BJ (cell line): ENCODE measurements around the gene MACF1. TPM values are rescaled to one million over a fixed set of nuclear protein-coding genes. Genes with fewer than 3 reads are reported as not detected.

ENCODE experiments used
- CTCF ChIA-PET: fragments of 350-600 bp; formaldehyde crosslinking; extraction: SDS; loops from one replicate; lab custom pipeline; 2021; ENCODE audit warnings: antibody characterized with exemption, inconsistent platforms; lab: Yijun Ruan, JAX
- POLR2A ChIA-PET: fragments of 300-600 bp; sonication (Branson Sonifier 250); formaldehyde crosslinking; extraction: SDS; loops from one replicate; lab custom pipeline; 2021; ENCODE audit warnings: antibody characterized with exemption; lab: Charles Lee
- DNase-seq: peaks from one replicate; pipeline ENCODE4 v3.0.0-alpha.2; 2011; ENCODE audit warnings: low read depth
- H3K27me3 ChIP-seq: 2 replicates; pipeline ENCODE4 v1.6.0; 2011; ENCODE audit warnings: low read length; ENCODE audit not compliant: control insufficient read depth, insufficient read depth
- H3K36me3 ChIP-seq: 2 replicates; pipeline ENCODE4 v1.5.1; 2011; ENCODE audit warnings: low read length; ENCODE audit not compliant: control insufficient read depth, insufficient read depth
- H3K4me3 ChIP-seq: 2 replicates; pipeline ENCODE4 v1.5.1; 2011; ENCODE audit warnings: low read depth, mild to moderate bottlenecking, control low read depth, low read length
- polyA plus RNA-seq: library from polyadenylated mRNA; depleted of rRNA; stranded (reverse); fragments of >200 nt; gene quantifications from 2 replicates; pipeline ENCODE4 v1.2.3, GENCODE V29; 2011
- TF ChIP-seq, protein P1 (sequence below): IDR thresholded peaks from 2 replicates; pipeline ENCODE4 v1.5.1; 2011; ENCODE audit warnings: low read depth, mild to moderate bottlenecking, control low read depth, inconsistent platforms, low read length, moderate library complexity; ENCODE audit not compliant: insufficient read depth

MACF1 gene
- polyA plus RNA-seq, 1 experiment: 57.3 TPM

DNA sequence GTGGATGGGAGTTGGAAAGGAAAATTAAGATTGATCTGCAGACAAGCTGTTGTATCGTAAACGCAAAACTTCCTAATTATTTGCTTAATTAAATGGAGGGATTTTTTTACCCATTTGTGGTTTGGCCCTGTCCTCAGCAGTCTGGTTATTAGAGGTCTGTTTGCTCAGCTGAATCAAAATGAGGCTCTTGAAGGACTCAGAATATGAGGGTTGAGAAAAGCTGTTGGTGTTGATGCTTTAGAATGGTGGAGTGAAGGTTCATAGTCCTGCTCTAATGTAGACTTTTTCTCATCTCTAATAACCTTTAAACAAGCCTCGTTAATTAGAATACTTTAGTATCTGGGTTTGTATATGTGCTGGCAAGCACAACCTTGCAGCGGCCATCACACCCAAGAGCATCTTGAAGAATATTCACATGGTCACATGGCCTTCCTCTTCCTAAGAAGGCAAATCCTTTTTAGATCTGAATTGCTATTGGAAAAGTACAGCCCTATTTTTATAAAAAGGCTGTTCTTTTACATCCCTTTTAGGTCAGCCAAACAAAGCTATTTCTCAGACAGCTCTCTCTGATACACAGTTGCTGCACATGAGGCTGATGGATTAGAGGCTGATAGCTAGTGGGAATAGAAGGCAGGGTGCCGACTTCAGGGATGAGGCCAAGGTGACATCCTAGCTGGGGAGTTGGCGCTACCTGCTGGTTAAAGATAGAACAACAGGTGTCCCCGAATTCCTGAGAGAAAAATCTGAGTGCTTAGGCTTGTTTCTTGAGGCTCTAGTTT, 53.8 kb downstream of the MACF1 start:
- TF ChIP-seq, protein P1, sequence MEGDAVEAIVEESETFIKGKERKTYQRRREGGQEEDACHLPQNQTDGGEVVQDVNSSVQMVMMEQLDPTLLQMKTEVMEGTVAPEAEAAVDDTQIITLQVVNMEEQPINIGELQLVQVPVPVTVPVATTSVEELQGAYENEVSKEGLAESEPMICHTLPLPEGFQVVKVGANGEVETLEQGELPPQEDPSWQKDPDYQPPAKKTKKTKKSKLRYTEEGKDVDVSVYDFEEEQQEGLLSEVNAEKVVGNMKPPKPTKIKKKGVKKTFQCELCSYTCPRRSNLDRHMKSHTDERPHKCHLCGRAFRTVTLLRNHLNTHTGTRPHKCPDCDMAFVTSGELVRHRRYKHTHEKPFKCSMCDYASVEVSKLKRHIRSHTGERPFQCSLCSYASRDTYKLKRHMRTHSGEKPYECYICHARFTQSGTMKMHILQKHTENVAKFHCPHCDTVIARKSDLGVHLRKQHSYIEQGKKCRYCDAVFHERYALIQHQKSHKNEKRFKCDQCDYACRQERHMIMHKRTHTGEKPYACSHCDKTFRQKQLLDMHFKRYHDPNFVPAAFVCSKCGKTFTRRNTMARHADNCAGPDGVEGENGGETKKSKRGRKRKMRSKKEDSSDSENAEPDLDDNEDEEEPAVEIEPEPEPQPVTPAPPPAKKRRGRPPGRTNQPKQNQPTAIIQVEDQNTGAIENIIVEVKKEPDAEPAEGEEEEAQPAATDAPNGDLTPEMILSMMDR: peak; percentile 85
- ChIA-PET CTCF (interaction anchor here (0.6 to 4.7 kb wide), 29 partner anchors 10 to 191 kb away, joined by 3 to 85 read pairs (median 4); partner anchors contain the start of gene MACF1), POLR2A (interaction anchor here (0.5 kb wide), 1 partner anchor 54 kb away, joined by 3 read pairs; the partner anchor contains the start of gene MACF1)
- no peaks in the 10 kb centered on the region for H3K27me3 ChIP-seq
- H3K4me3 ChIP-seq: no peak overlapping the region
- peak; percentile 3 for DNase-seq
- no peaks in the 10 kb centered on the region for H3K36me3 ChIP-seq

DNA sequence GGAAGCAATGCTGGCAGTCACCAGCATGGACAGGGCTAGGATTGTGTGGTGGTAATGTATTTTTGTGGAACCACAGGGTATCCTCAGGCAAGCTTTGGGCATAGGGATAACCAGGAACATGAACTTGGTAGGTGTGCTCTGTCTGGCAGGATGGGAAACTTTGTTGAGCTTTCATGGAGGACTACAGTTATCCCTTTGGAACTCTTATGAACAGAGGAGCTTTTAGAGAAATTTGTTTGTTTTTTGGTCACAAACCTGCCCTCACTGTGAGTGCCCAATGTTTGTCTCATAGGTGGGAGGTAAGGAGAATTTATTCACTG, 54.4 kb downstream of the MACF1 start:
- ChIA-PET CTCF (interaction anchor here (0.6 to 4.7 kb wide), 24 partner anchors 9 to 160 kb away, joined by 3 to 85 read pairs (median 4); partner anchors contain the start of gene MACF1), POLR2A (no interaction called here)
- no peaks in the 10 kb centered on the region for H3K27me3 ChIP-seq
- H3K36me3 ChIP-seq: no peaks in the 10 kb centered on the region
- TF ChIP-seq, protein P1: no peak
- no peak overlapping the region for H3K4me3 ChIP-seq
- DNase-seq: no peak

DNA sequence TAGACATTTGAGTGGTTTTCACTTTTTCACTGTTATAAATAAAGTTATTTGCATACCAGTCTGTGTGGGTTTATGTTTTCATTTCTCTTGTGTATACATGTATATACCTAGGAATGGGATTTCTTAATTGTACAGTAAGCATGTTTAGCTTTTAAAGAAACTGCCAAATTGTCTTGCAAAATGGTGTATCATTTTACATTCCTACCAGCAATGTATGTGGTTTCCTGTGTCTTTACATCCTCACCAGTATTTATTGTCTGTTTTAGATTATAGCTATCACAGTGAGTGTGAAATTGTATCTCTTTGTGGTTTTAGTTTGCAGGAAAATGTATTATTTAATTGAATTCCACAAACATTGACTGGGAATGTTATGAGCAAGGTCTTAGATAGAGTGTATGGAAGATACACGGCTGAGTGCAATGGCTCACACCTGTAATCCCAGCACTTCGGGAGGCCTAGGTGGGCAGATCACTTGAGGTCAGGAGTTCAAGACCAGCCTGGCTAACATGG, 57.3 kb downstream of the MACF1 start:
- no peak for DNase-seq
- POLR2A ChIA-PET: no interaction called here
- no peaks in the 10 kb centered on the region for H3K27me3 ChIP-seq

DNA sequence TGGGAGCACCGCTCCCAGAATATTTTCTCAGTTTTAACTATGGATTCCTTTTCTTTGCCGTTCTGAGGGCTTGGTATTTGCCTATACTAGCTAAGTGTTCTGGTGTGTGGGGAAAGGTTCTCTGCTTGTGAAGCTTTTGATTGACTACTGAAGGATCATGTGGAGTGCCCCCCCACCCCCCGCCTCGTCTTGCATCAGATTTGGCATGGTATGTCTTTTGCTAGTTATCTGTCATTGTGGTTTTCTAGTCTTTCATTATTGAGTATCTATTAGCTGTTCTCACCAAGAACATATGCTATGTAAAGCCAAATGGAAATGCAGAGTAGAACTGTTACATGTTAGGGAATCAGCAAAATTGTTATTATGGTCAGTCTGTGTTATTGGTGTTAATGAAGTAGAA, 58.3 kb downstream of the MACF1 start:
- ChIA-PET CTCF (interaction anchor here (0.7 to 1.8 kb wide), 4 partner anchors 9 to 164 kb away, joined by 3 to 7 read pairs (median 3); no protein-coding TSS in a partner anchor), POLR2A (no interaction called here)
- TF ChIP-seq, protein P1: no peak
- Histone ChIP-seq H3K27me3 (no peaks in the 10 kb centered on the region), H3K4me3 (no peak overlapping the region), H3K36me3 (no peaks in the 10 kb centered on the region)
- no peak for DNase-seq

More for the DNA sequence above, 57.3 kb downstream of the MACF1 start:
- TF ChIP-seq, protein P1: no peak
- Histone ChIP-seq H3K36me3 (no peaks in the 10 kb centered on the region), H3K4me3 (no peak overlapping the region)
- CTCF ChIA-PET: interaction anchor here (1.0 to 1.7 kb wide), 2 partner anchors 57 to 70 kb away, joined by 4 to 6 read pairs; partner anchors contain the start of gene MACF1

DNA sequence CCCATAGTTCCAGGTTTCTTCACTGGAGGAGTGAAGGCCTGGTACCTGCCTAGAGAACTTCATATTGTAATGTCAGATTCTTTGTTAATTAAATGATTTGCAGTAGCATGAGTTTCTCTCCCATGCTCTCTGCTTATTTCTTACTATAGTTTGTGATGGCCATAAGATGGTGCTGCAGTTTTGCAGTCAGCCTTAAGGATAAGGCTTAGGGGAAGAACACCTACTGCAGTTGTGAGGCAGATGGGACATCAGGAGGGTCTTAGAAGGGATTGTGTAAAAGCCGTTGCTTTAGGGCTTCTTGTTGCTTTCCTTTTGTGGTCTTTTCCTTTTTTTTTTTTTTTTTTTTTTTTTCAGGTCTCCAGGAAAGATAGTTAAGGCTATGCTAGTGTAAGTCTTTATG, 61.8 kb downstream of the MACF1 start:
- DNase-seq: no peak
- H3K36me3 ChIP-seq: no peaks in the 10 kb centered on the region
- TF ChIP-seq, protein P1: 0 out of 2 replicates have a peak, but pooled peaks have one; percentile 18
- ChIA-PET POLR2A (no interaction called here), CTCF (interaction anchor here (1.1 to 4.0 kb wide), 4 partner anchors 8 to 168 kb away, joined by 4 to 18 read pairs (median 7); no protein-coding TSS in a partner anchor)
- no peak overlapping the region for H3K4me3 ChIP-seq
- H3K27me3 ChIP-seq: no peaks in the 10 kb centered on the region
